Keratinocyte (primary cell): ENCODE measurements around the gene CAP2. TPM values are rescaled to one million over a fixed set of nuclear protein-coding genes. Genes with fewer than 3 reads are reported as not detected.

ENCODE experiments used
- DNase-seq: peaks from one replicate; pipeline ENCODE4 v3.0.0-alpha.2; 2011; ENCODE audit warnings: low read depth, missing footprints, low spot score
- FAIRE-seq: peaks from 2 replicates; lab custom pipeline; 2011; peaks lifted over from hg19 to GRCh38; lab: Jason Lieb, UNC
- H2AFZ ChIP-seq: 2 replicates; pipeline ENCODE4 v1.6.0; 2012; ENCODE audit warnings: low read length, control low read depth, inconsistent platforms; ENCODE audit not compliant: control insufficient read depth
- H3K27ac ChIP-seq: 2 replicates; pipeline ENCODE4 v1.5.1; 2011; ENCODE audit warnings: low read length; ENCODE audit not compliant: control insufficient read depth, insufficient read depth
- H3K27me3 ChIP-seq: 3 replicates; pipeline ENCODE4 v1.6.0; 2011; ENCODE audit warnings: low read length; ENCODE audit not compliant: control insufficient read depth, insufficient read depth; ENCODE audit errors: extremely low read depth
- H3K36me3 ChIP-seq, 2 experiments: 2 replicates in 1 of 2; 3 replicates in 1 of 2; pipeline ENCODE4 v1.5.1; 2011; ENCODE audit warnings: low read length in 2 of 2, mild to moderate bottlenecking in 1 of 2; ENCODE audit not compliant: control insufficient read depth in 2 of 2, insufficient read depth in 2 of 2; ENCODE audit errors: extremely low read depth in 1 of 2
- H3K4me1 ChIP-seq: 3 replicates; pipeline ENCODE4 v1.5.1; 2011; ENCODE audit warnings: low read length; ENCODE audit not compliant: control insufficient read depth, insufficient read depth; ENCODE audit errors: extremely low read depth
- H3K4me2 ChIP-seq: 3 replicates; pipeline ENCODE4 v1.6.0; 2011; ENCODE audit warnings: low read depth, low read length; ENCODE audit not compliant: control insufficient read depth, insufficient read depth; ENCODE audit errors: extremely low read depth
- H3K4me3 ChIP-seq, 3 experiments: fragments of 200-600 bp in 1 of 3; sonication (generic) in 1 of 3; 2 replicates in 2 of 3; 3 replicates in 1 of 3; pipeline ENCODE4 v1.5.1; 2011 to 2016; ENCODE audit warnings: low read length in 3 of 3, mild to moderate bottlenecking in 3 of 3, control low read depth in 2 of 3, inconsistent platforms in 1 of 3, low read depth in 1 of 3, mixed read lengths in 1 of 3, mixed run types in 1 of 3, moderate library complexity in 1 of 3; ENCODE audit not compliant: control insufficient read depth in 2 of 3, insufficient read depth in 2 of 3; ENCODE audit errors: extremely low read depth in 1 of 3
- H3K79me2 ChIP-seq: 2 replicates; pipeline ENCODE4 v1.6.0; 2012; ENCODE audit warnings: low read length; ENCODE audit not compliant: control insufficient read depth, insufficient read depth
- H3K9ac ChIP-seq: 3 replicates; pipeline ENCODE4 v1.6.0; 2011; ENCODE audit warnings: low read length; ENCODE audit not compliant: control insufficient read depth, insufficient read depth; ENCODE audit errors: extremely low read depth
- H3K9me1 ChIP-seq: 3 replicates; pipeline ENCODE4 v1.6.0; 2011; ENCODE audit warnings: low read length; ENCODE audit not compliant: control insufficient read depth, insufficient read depth; ENCODE audit errors: extremely low read depth
- H3K9me3 ChIP-seq: 2 replicates; pipeline ENCODE4 v1.5.1; 2012; ENCODE audit warnings: low read depth, low read length; ENCODE audit not compliant: control insufficient read depth
- H4K20me1 ChIP-seq: 3 replicates; pipeline ENCODE4 v1.6.0; 2011; ENCODE audit warnings: low read length; ENCODE audit not compliant: control insufficient read depth, insufficient read depth; ENCODE audit errors: extremely low read depth
- EZH2 ChIP-seq: IDR thresholded peaks from one replicate; pipeline ENCODE4 v1.6.1; 2012; ENCODE audit warnings: inconsistent platforms, mild to moderate bottlenecking, low read length, moderate library complexity
- dilution Hi-C: fragments of 300-500 bp; cut with MboI; formaldehyde crosslinking; loops from one replicate; pipeline ENCODE4 v1.7.0; 2020; ENCODE audit warnings: low sequenced_read_pairs; ENCODE audit not compliant: extremely low pct_ligation_motif_present
- polyA minus RNA-seq, 3 experiments: library from RNA; depleted of rRNA, polyadenylated mRNA; stranded (reverse); fragments of >200 nt; gene quantifications; 1 replicate in 1 of 3; 2 replicates in 1 of 3; 3 replicates in 1 of 3; pipeline ENCODE4 v1.2.3, GENCODE V29; 2011
- polyA plus RNA-seq, 5 experiments: library from polyadenylated mRNA; depleted of rRNA in 3 of 5; stranded (reverse) in 3 of 5; stranded (forward) in 1 of 5; unstranded in 1 of 5; fragments of >200 nt; gene quantifications; 1 replicate in 1 of 5; 2 replicates in 3 of 5; 3 replicates in 1 of 5; pipeline versions ENCODE4 v1.2.1 to v1.2.3, GENCODE V29; 2011 to 2012; ENCODE audit warnings: missing spikeins in 2 of 5, low read depth in 1 of 5, low replicate concordance in 1 of 5
- TF ChIP-seq, protein P1 (sequence below), 3 experiments: IDR thresholded peaks in 1 of 3; conservative IDR thresholded peaks in 1 of 3; optimal IDR thresholded peaks in 1 of 3; 2 replicates in 2 of 3; 3 replicates in 1 of 3; pipeline versions ENCODE3 to v1.5.1; 2011; ENCODE audit warnings: low read length in 3 of 3, mild to moderate bottlenecking in 3 of 3, moderate library complexity in 2 of 3, control low read depth in 1 of 3, inconsistent platforms in 1 of 3; ENCODE audit not compliant: insufficient read depth in 2 of 3; ENCODE audit errors: extremely low read depth in 1 of 3

CAP2 gene
- polyA plus RNA-seq (9.1 to 12.1 TPM (median 11.0 TPM) in 3 replicates), polyA minus RNA-seq (7.4 to 9.7 TPM (median 9.0 TPM) in 3 replicates)
- 9.1 TPM for polyA plus RNA-seq (2011; ENCODE audit: low read depth)
- 6.8 and 11.1 TPM in 2 replicates for polyA plus RNA-seq (2011; cell fraction: cytosol; rRNA removed)
- 18.3 and 19.3 TPM in 2 replicates for polyA plus RNA-seq (2011; cell fraction: nucleus; rRNA removed)
- 4.2 and 6.5 TPM in 2 replicates for polyA plus RNA-seq (2012; ENCODE audit: low replicate concordance)
- polyA minus RNA-seq (2011; cell fraction: cytosol; rRNA and poly(A)+ RNA removed) = 5.8 TPM
- 9.6 and 12.2 TPM in 2 replicates for polyA minus RNA-seq (2011; cell fraction: nucleus; rRNA and poly(A)+ RNA removed)

DNA sequence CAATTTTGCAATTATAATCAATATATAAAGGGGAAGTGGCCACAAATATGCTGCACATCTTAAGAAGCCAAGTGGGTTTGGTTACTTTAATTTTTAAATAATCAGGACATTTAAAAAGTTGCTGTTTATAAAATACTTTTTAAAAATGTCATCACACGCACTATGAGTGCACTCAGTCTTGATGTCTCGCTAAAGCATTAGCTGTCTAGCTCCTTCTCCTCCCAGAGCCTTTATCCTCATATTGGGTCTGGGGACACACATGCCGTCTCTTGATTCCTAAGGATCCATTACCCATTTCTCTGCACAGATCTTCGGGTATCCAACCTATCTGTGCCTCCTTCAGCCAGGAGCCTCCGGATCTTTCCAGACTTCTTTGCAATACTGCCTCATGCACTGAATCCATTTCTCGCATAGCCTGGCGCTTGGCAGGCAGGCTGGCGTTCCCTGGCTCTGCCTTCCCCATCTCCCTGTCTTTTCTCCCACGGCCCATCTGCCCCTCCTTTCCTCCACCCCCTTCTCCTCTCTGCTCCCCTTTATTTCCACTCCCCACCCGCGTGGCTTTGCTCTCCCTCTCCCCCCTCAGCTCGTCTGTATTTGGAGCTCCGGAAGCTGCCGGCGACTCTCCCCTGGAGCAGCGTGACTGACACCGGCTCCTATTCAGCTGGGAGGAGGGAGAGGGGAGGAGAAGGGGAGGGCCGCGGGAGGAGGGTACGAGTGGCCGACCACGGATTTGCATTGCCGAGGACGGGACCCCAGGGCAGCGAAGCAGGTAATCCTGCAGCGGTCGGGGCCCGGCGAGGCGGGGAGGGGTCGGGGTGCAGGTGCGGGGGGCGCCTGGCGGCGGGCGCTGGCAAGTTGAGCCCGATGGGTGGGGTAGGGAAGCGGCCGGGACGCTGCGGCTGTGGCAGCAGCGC, at the start of gene CAP2:
Gene CAP2, plus strand, starts transcription at position 618 of the 914 bp plus-strand sequence. CDS start 27,961 bp downstream, outside the sequence.
- H3K79me2 ChIP-seq = peaks cover 27% of the 10 kb centered on the region
- H2AFZ ChIP-seq = peak within 1 kb of the TSS; percentile 68
- DNase-seq = no peak
- no peaks in the 10 kb centered on the region for H4K20me1 ChIP-seq
- peak within 1 kb of the TSS; percentile 77 for H3K9ac ChIP-seq
- H3K27ac ChIP-seq = peak within 1 kb of the TSS; percentile 62
- dilution Hi-C loops = no loop called here
- FAIRE-seq = no peak
- peak within 1 kb of the TSS; percentile 89 for H3K4me2 ChIP-seq
- no peaks in the 10 kb centered on the region for H3K36me3 ChIP-seq
- H3K27me3 ChIP-seq = no peaks in the 10 kb centered on the region
- TF ChIP-seq, protein P1, sequence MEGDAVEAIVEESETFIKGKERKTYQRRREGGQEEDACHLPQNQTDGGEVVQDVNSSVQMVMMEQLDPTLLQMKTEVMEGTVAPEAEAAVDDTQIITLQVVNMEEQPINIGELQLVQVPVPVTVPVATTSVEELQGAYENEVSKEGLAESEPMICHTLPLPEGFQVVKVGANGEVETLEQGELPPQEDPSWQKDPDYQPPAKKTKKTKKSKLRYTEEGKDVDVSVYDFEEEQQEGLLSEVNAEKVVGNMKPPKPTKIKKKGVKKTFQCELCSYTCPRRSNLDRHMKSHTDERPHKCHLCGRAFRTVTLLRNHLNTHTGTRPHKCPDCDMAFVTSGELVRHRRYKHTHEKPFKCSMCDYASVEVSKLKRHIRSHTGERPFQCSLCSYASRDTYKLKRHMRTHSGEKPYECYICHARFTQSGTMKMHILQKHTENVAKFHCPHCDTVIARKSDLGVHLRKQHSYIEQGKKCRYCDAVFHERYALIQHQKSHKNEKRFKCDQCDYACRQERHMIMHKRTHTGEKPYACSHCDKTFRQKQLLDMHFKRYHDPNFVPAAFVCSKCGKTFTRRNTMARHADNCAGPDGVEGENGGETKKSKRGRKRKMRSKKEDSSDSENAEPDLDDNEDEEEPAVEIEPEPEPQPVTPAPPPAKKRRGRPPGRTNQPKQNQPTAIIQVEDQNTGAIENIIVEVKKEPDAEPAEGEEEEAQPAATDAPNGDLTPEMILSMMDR (optimal IDR thresholded peaks at IDR 0.05 in 1 of 3, IDR thresholded peaks at IDR 0.05 in 1 of 3, conservative IDR thresholded peaks at IDR 0.05 in 1 of 3; ENCODE audit: extremely low read depth in 1 of 3, insufficient read depth in 2 of 3, low read length in 3 of 3) = no peak
- no peak for TF ChIP-seq EZH2
- H3K9me1 ChIP-seq = no peaks in the 10 kb centered on the region
- H3K9me3 ChIP-seq = no peaks in the 10 kb centered on the region
- H3K4me1 ChIP-seq = peaks cover 31% of the 10 kb centered on the region
- peak within 1 kb of the TSS; percentile 79 to 83 (median 81) for H3K4me3 ChIP-seq

- dilution Hi-C loops = no loop called here
- Histone ChIP-seq H3K4me3 (no peak overlapping the region), H3K27me3 (no peaks in the 10 kb centered on the region), H3K36me3 (no peaks in the 10 kb centered on the region), H4K20me1 (no peaks in the 10 kb centered on the region), H3K9me1 (no peaks in the 10 kb centered on the region), H3K4me1 (no peaks in the 10 kb centered on the region), H3K27ac (no peak overlapping the region), H3K9me3 (no peaks in the 10 kb centered on the region), H3K4me2 (no peak overlapping the region), H3K9ac (no peak overlapping the region), H2AFZ (no peak overlapping the region), H3K79me2 (no peaks in the 10 kb centered on the region)
- TF ChIP-seq EZH2 = no peak
- TF ChIP-seq, protein P1 (optimal IDR thresholded peaks at IDR 0.05 in 1 of 3, IDR thresholded peaks at IDR 0.05 in 1 of 3, conservative IDR thresholded peaks at IDR 0.05 in 1 of 3; ENCODE audit: extremely low read depth in 1 of 3, insufficient read depth in 2 of 3, low read length in 3 of 3) = no peak
- no peak for FAIRE-seq
- DNase-seq = no peak
These were observed 46.4 kb upstream of the CAP2 start for GRCh38 chr6:17347012-17347411.
